NCI-H1930 (cell line): ENCODE measurements around the gene DOHH.
"Not testable (repeated sequence)": the region's sequence is repeated elsewhere in the genome, so short reads cannot be mapped to it uniquely, and the experiment has no call there.

ENCODE experiments used
- DNase-seq, 2 experiments: peaks; one replicate each; lab custom pipeline; 2025; lab: John Stamatoyannopoulos, UW

Gene DOHH

DNA sequence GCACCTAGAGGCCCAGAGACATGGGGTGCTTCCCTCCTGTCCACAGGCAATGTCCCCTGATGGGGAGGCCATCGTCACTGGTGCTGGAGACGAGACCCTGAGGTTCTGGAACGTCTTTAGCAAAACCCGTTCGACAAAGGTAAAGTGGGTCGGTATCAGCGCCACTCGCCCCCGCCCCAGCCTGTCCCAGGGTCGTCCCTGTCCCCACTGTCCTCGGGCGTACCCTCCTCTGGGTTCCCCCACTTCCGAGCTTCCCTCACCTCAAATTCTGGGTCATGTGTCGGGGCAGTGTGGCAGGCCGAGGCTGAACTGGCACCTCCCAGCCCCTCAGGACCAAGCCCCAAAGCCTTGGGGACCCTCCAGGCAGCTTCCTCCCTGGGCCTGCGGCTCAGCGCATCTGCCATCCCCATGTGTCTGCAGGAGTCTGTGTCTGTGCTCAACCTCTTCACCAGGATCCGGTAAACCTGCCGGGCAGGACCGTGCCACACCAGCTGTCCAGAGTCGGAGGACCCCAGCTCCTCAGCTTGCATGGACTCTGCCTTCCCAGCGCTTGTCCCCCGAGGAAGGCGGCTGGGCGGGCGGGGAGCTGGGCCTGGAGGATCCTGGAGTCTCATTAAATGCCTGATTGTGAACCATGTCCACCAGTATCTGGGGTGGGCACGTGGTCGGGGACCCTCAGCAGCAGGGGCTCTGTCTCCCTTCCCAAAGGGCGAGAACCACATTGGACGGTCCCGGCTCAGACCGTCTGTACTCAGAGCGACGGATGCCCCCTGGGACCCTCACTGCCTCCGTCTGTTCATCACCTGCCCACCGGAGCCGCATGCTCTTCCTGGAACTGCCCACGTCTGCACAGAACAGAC, 34.1 kb upstream of the DOHH start:
- DNase-seq: no peak

DNA sequence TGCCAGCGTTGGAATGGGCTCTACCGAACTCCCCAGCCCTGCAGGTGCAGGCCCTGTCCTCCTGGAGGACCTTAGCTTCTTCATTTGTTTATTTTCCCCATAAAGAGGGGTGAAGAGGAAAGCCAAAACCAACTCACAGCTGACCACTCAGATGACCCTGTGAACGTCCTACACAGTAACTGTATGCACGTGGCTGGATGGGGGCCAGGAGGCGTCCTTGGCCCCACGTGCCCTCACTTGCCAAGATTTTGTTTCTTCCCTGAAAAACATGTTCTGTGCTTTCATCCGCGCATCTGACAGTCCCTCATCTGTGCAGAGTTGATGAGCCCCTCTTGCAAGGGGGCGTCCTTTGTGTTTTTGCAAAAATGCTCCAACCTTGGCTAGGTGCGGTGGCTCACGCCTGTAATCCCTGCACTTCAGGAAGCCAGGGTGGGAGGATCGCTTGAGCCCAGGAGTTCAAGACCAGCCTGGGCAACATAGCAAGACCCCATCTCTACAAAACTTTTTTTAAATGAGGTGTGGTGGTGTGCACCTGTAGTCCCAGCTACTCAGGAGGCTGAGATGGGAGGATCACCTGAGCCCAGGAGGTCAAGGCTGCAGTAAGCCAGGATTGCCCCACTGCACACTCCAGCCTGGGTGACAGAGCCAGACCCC, 33.2 kb upstream of the DOHH start:
- no peak for DNase-seq

DNA sequence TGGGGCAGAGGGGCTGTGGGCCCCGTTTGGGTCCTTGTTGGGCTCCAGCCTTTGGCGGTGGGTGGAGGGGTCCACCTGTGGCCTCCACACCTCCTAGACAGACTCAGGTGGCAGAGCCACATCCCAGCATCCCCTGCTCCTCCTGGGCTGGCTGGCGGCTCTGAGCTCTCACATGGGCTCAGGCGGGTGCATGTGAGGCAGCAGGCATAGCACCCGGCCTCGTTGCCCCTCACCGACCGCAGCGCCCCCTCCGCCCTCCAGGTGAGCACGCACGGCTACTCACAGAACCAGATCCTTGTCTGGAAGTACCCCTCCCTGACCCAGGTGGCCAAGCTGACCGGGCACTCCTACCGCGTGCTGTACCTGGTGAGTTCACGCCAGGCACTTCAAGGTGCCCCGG, 32.6 kb upstream of the DOHH start:
- DNase-seq: no peak

DNA sequence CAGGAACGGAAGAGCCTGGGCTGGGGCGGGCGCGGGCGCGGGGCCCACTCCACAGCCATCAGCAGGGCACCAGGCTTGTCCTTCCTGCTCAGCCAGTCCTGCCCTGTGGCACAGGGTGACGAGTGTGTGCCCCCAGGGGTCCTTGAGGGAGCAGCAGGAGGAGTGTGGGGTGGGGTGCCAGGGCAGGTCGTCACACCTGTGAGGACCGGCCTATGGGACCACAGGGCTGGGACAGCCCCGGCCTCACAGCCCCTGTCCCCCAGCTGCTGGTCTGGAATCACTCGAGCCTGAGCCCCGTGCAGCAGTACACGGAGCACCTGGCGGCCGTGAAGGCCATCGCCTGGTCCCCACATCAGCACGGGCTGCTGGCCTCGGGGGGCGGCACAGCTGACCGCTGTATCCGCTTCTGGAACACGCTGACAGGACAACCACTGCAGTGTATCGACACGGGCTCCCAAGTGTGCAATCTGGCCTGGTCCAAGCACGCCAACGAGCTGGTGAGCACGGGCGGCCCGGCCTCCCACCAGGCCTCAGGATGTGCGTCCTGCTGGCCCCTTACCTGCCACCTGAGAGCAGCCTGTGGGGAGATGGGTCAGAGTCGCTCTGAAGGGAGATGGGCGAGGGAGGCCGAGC, 31.8 kb upstream of the DOHH start:
- DNase-seq: no peak

DNA sequence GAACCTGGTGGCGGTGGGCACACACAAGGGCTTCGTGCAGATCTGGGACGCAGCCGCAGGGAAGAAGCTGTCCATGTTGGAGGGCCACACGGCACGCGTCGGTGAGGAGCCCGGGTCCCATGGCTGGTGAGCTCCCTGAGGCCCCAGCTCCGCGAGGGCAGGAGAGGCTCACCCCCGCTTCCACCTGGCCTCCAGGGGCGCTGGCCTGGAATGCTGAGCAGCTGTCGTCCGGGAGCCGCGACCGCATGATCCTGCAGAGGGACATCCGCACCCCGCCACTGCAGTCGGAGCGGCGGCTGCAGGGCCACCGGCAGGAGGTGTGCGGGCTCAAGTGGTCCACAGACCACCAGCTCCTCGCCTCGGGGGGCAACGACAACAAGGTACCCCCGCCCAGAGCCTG, 31.2 kb upstream of the DOHH start:
- DNase-seq: no peak

DNA sequence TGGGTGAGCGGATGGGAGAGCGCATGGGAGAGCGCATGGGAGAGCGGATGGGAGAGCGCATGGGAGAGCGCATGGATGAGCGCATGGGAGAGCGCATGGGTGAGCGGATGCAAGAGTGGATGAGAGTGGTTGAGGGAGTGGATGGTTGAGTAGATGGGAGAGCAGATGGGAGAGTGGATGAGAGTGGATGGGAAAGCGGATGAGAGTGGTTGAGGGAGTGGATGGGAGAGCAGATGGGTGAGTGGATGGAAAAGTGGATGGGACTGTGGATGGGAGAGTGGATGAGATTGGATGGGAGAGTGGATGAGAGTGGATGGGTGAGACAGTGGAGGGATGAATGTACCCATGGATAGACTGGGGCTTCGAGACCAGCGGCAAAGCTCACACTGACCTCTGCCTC, 29.9 kb upstream of the DOHH start:
- DNase-seq: no peak

DNA sequence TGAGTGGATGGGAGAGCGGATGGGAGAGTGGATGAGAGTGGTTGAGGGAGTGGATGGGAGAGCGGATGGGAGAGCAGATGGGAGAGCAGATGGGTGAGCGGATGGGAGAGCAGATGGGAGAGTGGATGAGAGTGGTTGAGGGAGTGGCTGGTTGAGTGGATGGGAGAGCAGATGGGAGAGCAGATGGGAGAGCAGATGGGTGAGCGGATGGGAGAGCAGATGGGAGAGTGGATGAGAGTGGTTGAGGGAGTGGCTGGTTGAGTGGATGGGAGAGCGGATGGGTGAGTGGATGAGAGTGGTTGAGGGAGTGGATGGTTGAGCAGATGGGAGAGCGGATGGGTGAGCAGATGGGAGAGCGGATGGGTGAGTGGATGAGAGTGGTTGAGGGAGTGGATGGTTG, 28.8 kb upstream of the DOHH start:
- not testable (repeated sequence) for DNase-seq

DNA sequence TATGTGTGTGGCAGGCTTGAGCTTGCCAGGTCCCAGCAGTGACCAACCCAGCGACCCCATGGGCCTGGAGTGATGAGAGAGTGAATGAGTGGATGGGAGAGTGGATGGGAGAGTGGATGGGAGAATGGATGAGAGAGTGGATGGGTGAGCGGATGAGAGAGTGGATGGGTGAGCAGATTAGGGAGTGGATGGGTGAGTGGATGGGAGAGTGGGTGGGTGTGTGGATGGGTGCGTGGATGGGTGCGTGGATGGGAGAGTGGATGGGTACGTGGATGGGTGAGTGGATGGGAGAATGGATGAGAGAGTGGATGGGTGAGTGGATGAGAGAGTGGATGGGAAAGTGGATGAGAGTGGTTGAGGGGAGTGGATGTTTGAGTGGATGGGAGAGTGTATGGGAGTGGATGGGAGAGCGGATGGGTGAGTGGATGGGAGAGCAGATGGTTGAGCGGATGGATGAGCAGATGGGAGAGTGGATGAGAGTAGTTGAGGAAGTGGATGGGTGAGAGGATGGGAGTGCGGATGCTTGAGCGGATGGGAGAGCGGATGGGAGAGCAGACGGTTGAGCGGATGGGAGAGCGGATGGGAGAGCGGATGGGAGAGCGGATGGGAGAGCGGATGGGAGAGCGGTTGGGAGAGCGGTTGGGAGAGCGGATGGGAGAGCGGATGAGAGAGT, 28.2 kb upstream of the DOHH start:
- no peak for DNase-seq

DNA sequence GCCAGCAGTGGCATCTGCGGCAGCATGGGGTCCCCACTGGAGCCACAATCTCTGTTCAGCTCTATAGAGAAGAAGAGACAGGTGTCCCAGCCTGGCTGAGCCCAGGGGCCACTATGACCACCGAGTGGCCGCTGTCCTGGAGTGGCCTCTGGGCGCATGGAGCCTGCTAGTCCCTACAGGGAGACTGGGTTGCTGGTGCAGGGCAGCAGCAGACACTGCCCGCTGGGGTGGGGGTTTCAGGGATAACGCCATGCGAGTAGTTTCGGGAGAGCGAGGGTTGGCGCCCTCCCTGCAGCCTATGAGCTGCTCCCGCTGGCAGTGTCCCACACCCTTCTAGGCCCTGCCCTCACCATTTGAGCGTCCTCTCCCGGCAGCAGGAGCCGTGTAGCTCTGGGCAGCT, 27.6 kb upstream of the DOHH start:
- no peak for DNase-seq

DNA sequence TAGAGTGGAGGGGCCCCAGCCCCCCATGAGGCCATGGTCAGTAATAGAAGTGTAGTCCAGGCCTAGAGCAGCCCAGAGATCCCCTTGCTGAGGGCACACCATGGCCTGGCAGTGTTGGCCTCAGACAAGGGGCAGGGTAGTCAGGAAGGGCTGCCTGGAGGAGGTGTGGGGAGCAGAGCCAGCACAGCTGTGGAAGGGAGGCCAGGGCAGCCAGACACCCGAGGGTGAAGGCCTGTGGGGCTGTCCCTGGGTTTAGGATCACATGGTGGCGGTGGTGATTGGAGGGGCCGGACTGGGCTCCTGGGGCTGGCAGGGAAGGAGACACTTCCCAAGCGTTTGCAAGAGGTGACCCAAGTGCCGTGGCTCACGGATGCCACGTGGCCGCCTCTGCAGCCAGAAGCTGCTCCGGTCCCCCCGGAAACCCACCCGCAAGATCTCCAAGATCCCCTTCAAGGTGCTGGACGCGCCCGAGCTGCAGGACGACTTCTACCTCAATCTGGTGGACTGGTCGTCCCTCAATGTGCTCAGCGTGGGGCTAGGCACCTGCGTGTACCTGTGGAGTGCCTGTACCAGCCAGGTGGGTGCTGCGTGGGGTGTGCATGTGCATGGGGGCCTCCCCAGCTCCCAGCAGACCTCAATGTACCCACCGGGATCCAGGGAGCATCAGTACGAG, 26.9 kb upstream of the DOHH start:
- no peak for DNase-seq

DNA sequence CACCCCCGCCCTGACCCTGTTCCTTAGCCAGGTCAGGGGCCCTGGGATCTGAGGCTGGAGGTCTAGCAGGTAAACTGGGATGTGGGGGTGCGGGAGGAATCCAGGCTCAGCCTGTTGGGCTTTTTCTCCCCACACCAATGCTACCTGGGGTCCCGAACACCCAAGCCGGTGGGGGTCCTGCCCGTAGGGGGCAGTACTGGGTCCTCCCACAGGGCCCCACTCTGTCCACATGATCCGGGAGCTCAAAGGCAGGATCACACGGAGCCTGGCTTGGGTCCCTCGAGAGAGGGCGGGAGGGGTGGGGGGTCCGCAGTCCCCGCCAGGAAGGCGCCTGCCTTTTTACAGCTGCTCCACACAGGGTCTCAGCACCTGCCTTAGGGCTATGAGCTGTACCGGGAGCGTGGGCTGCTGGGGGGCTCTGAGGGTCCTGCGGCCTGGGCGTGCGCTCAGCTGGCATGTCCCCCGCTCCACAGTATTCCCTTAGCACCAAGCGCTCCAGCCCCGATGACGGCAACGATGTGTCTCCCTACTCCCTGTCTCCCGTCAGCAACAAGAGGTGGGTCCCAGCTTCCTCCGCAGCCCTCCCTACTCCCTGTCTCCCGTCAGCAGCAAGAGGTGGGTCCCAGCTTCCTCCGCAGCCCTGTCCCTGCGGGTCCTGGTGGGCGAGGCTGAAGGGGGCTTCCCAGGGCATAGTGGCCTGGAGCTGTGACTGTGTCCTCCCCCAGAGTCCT, 26.2 kb upstream of the DOHH start:
- DNase-seq: no peak

DNA sequence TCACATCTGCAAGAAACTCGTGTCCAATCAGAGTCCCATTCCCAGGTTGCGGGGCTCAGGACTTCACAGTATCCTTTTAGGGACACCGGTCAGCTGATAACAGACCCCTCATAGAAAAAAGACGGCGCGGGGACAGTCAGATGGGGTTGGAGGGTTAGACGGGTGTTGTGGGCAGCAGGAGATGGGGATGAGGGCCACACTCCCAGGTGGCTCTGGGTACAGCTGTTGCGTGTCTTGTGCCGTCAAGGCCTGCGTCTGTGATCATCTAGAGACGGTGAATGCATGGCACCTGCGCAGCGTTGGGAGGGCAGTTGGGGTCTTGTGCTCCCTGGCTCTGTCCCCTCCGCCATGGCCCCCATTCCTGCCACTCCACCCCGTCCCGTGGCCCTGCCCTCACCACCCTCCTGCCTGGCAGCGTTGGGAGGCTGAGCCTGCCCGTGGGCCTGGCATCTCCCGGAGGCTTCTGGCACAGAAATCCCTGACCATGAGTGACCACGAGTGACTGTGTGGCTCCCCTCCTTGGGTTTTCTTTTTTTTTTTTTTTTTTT, 24.5 kb upstream of the DOHH start:
- DNase-seq: no peak

DNA sequence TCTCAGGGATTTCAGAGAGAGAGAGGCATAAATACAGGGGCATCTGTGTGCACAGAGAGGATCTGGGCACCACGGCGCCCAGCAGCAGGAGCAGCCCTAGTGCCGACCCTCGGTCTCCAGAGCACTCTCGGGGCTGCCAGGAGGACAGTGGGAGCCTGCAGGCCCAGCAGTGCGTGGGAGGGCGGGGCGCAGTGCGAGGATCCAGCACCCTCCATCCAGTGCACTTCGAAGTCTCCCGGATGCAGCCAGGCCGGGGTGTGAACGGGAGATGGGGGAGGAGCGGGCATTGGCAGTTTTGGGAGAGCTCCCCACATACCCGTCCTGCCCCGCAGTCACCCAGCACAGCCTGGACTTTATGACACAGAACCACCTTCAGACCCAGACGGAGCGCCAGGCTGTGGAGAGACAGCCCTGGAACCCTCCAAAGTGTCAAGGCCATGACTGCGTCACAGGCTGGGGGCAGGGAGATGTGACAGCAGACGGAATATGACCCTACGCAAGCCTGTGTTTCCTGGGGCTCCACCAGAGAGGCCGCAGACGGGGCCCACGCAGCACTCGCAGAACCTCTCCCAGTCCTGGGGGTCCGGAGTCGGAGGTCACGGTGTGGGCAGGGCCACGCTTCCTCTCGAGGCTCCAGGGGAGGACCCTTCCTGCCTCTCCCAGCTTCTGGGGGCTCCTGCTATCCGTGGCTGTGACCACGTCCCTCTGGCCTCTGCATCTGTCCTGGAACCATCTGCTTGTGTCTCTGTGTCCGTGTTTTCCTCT, 23.8 kb upstream of the DOHH start:
- DNase-seq: no peak

DNA sequence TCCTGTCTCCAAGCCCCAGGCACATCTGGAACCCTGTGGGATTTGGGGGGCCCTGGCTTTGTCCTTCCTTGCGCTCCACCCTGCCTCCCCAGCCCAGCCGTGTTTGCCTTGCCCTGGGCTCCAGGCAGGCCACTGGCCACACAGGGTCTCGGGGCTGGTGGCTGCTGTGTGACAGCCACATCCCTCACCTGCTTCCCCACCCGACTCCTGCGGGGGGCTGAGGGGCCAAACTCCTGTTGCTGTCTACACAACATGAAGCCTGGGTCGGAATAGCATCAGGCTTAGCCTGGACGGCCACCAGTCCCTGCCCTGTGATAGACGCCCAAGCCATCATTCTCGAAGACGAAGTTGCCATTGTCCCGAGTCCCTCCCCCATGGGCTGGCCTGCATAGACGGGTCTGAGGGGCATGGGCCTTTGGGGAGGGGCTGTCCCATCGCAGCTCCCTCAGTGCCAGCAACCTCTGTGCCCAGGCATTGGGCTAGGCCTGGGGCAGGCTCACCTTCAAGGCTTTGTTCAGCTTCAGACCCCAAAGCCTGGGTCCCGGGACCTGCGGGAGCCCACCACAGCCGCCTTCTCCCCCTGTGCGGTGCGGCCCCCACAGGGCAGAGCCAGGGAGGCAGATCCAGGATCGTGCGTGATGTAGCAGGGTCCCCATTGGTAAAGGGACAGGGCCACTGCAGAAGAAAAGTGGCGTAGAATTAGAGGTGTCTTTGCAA, 23.0 kb upstream of the DOHH start:
- no peak for DNase-seq

DNA sequence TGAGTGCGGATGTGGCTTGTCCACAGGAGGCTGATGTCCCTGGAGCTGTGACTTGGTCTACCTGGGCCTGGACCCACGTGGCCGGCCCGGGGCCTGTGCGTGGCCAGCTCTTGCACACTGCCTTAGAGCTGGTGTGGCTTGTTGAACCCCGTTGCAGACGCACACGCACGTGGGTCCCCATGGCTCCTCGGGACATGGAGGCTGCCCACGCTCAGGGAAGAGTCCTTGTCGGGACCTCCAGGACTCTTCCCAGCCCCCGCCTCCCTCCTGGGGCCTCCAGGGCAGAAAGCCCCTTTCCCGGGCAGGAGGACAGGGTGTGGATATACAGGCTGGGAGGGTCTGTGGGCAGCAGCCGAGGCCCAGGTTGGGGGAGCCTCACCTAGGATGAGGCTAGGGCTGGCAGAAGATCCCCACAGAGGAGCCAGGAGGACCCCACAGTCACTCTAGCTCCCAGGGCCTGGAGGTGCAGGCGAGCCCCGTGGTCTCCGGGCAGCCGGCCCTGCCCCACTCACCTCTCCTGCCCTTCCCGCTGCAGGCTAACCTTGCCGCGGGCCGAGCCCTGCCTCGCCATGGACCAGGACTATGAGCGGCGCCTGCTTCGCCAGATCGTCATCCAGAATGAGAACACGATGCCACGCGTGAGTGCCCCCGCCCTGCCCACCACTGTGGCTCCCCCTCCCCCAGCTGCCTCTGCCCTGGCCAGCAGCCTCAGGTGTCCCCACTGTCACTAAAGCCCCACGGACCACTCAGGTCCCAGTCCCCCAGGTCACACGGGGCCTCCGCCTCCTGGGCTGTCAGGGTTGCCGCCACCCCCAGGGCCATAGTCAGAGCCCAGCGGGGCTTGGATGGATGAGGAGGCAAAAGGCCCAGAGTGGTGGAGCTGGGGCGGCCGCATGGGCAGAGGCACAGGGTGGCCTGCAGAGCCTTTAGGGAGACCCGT, 22.2 kb upstream of the DOHH start:
- DNase-seq: no peak

DNA sequence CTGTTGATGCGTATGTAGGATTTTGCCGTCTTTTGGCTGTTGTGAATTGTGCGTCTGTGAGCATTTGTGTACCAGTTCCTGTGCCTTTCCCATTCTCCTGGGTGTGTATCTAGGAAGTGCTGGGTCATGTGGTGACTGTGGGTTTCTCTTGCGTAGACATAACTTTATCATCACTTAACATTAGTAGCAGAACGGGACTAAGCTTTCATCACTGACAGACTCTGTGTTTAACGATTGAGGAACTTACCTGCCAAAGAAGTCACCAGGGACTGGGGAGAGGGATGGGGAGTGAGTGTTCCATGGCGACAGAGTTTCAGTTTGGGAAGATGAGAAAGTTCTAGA, 20.6 kb upstream of the DOHH start:
- no peak for DNase-seq

DNA sequence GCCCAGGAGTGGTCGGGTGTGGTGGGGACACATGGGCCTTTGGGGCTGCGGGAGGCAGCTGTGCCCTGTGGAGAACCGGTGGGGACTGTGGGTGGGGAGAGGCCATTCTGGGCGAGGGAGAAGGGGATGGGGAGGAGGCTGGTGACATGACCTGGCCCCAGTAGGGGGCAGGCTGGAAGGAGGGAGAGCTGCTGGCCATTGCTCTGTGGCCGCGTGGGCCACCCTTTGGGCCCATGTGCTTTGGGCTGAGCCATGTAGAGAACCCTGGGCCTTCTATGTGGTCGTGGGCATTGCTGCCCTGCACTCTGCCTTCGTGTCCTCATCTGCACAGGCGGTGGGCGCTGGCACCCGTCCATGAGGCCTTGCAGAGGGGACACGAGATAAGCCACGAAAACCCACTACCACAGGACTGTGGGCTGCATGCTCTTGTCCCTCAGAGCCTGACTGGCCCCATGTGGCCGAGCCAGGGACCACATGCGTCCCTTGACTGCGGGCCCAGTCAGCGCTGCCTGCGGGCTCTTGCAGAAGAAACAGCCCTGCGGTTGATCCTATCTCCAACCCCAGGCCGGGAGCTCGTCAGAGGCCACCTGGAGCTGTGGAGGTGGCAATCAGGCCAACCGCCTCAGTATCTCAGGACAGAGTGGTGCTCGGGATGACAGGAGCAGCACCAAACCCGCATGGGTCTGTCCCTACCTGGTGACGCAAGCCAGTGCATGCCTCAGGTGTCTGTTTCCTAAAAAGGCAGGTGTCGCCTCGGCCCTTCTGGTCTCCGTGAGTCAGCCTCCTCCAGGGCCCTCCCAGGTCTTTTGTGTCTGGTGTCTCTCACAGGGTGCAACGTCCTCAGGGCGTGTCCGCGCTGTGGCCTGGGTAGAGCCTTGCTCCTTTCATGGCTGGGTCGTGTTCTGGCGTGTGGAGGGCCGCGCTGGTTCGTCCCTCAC, 20.0 kb upstream of the DOHH start:
- no peak for DNase-seq

DNA sequence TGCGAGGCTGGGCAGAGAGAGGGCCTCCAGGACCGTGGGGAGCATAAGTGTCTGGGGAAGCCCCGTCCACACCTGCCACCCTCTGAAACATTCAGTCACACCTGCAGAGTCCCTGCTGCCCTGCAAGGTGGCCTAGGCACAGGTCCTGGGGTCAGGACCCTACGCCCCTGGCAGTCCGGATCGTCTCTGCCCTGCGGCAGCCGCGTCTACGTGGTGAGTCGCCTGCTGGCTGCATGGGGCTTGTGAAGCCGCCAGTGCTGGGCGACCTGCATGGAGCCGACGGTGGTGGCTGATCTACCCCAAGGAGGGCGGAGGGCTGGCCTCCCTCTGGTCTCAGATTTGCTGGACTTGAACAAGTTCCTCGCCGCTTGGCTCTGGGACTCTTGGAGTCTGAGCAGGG, 18.7 kb upstream of the DOHH start:
- DNase-seq: no peak
